Spleen (tissue), 11 donors: ENCODE data around the gene ZNF224. TPM values are rescaled to one million over a fixed set of nuclear protein-coding genes. Genes with fewer than 3 reads are reported as not detected.
A peak's percentile ranks its signal among the peaks of the same experiment; 100 is the strongest.

Experiments used
- DNase-seq: peaks from one replicate; pipeline ENCODE4 v3.0.0-alpha.2; 2020
- H3K27ac ChIP-seq, 8 donors: fragments of 200-600 bp; sonication (generic) in 7 of 8; 1 replicate in 4 of 8; 2 replicates in 4 of 8; pipeline versions ENCODE4 v1.5.0 to v1.8.0; 2016 to 2021; ENCODE audit warnings: inconsistent platforms in 4 of 8, mild to moderate bottlenecking in 4 of 8, moderate library complexity in 1 of 8
- H3K27me3 ChIP-seq, 7 donors: fragments of 200-600 bp; sonication (generic) in 6 of 7; replicated peaks in 1 of 7; 1 replicate in 4 of 7; 2 replicates in 3 of 7; pipeline versions ENCODE4 v1.5.0 to v1.8.0; 2016 to 2021; ENCODE audit warnings: inconsistent platforms in 3 of 7, mild to moderate bottlenecking in 1 of 7
- H3K36me3 ChIP-seq, 6 donors: fragments of 200-600 bp; sonication (generic) in 5 of 6; 1 replicate in 4 of 6; 2 replicates in 2 of 6; pipeline versions ENCODE4 v1.5.0 to v1.8.0; 2016 to 2021; ENCODE audit warnings: inconsistent platforms in 2 of 6
- H3K4me1 ChIP-seq, 6 donors: fragments of 200-600 bp; sonication (generic) in 5 of 6; 1 replicate in 3 of 6; 2 replicates in 3 of 6; pipeline versions ENCODE4 v1.5.0 to v1.8.0; 2016 to 2021; ENCODE audit warnings: inconsistent platforms in 3 of 6
- H3K4me3 ChIP-seq, 8 donors: fragments of 200-600 bp; sonication (generic) in 7 of 8; 1 replicate in 4 of 8; 2 replicates in 4 of 8; pipeline versions ENCODE4 v1.5.0 to v1.8.0; 2016 to 2021; ENCODE audit warnings: inconsistent platforms in 4 of 8, mild to moderate bottlenecking in 4 of 8, moderate library complexity in 2 of 8
- H3K9me3 ChIP-seq, 8 donors: fragments of 200-600 bp; sonication (generic) in 7 of 8; 1 replicate in 4 of 8; 2 replicates in 4 of 8; pipeline versions ENCODE4 v1.5.0 to v1.8.0; 2016 to 2021; ENCODE audit warnings: inconsistent platforms in 4 of 8
- POLR2A ChIP-seq, 3 donors: fragments of 450-650 bp; IDR thresholded peaks; one replicate each; pipeline ENCODE4 v1.5.1; 2017; ENCODE audit warnings: antibody characterized with exemption in 3 of 3, mild to moderate bottlenecking in 1 of 3
- POLR2AphosphoS5 ChIP-seq, 3 donors: sonication (generic); formaldehyde crosslinking; IDR thresholded peaks; one replicate each; pipeline ENCODE4 v1.5.1; 2017; ENCODE audit warnings: antibody characterized with exemption in 3 of 3
- whole genome bisulfite sequencing, 5 donors: extraction: QIAGEN DNeasy Blood & Tissue Kit in 3 of 5; methylation state at CpG; one replicate each; pipeline versions ENCODE4 v1.1.5 to v1.1.7; 2013 to 2018; 5-methylcytosine and 5-hydroxymethylcytosine counted together
- intact Hi-C: fragments of 100-400 bp; cut with DNase I; formaldehyde crosslinking; loops from one replicate; pipeline ENCODE4 v1.15.0; 2023; ENCODE audit warnings: low total_unique reads
- polyA plus RNA-seq, 3 donors: library from polyadenylated mRNA; stranded (reverse); fragments of 200-250 nt; gene quantifications; one replicate each; pipeline ENCODE4 v1.2.1, GENCODE V29; 2013
- small RNA-seq, 4 donors: library from RNA; depleted of rRNA; stranded (forward); fragments of <200 nt; gene quantifications; one replicate each; pipeline ENCODE3, GENCODE V24; 2016
- total RNA-seq, 7 donors: library from RNA; depleted of rRNA in 3 of 7; stranded (reverse); fragments of >200 nt in 3 of 7; fragmentation: NEBNext Ultra II Directional in 4 of 7; extraction: Animal tissue kit (Norgen Biotek cat#: 25700) in 4 of 7; gene quantifications; one replicate each; pipeline versions ENCODE4 v1.1.0 to v1.2.1, GENCODE V29; 2016 to 2021
- TF ChIP-seq, protein P1 (sequence below), 11 experiments: fragments of 200-600 bp in 7 of 11; fragments of 450-650 bp in 4 of 11; sonication (generic) in 4 of 11; IDR thresholded peaks in 8 of 11; conservative IDR thresholded peaks in 3 of 11; 1 replicate in 7 of 11; 2 replicates in 4 of 11; pipeline versions ENCODE4 v1.4.0 to v1.8.0; 2016 to 2021; ENCODE audit warnings: antibody characterized with exemption in 11 of 11, inconsistent platforms in 4 of 11, mild to moderate bottlenecking in 1 of 11
- donor health status: healthy with polysubstance abuse.
- donor health status: DM: no; HTN: no; CAD: no; lungs with moderate emphysema.
- donor health status: DM: no; HTN: no; CAD: no.
- donor health status: Bipolar disorder and iron deficiency.
- donor health status: healthy.
- donor health status: DM: no; HTN: no; CAD: no.
- donor health status: DM: yes; HTN: yes; CAD: no.

ZNF224 gene
- total and polyA plus RNA-seq, 10 donors = 15.9 to 61.8 (median 41.7) TPM

DNA sequence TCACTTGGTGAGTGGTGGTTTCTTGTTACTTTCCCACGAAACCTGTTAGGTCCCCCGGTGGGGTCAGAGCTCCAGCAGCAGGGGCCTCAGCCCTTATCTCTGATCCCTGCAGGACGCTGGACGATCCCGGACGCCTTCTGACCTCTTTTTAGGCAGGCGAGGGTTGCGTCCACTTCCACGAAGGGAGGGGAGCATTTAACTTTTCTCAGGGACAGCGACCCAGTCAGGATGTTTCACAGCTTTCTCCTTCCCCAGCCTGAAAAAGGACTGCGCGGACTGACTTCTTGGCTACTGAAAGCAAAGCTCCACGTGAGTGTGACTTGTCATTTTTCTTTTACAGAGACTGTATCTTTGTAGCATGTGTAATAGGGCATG, 47.9 kb downstream of the ZNF224 start:
- Histone ChIP-seq H3K9me3 (no peaks in the 10 kb centered on the region), H3K27me3 (no peaks in the 10 kb centered on the region), H3K36me3 (peaks cover 0 to 34% (median 24%) of the 10 kb centered on the region in 6 donors), H3K4me1 (peaks cover 7 to 29% (median 23%) of the 10 kb centered on the region in 6 donors), H3K4me3 (peak overlapping the region; percentile 74 to 97 (median 87)), H3K27ac (peak overlapping the region; percentile 71 to 88 (median 85))
- intact Hi-C loops = no loop called here
- DNase-seq = no peak
- 11 to 15% (median 14%) methylated on average over 13 of the region's 13 CpGs for WGBS, 5 donors
- TF ChIP-seq POLR2AphosphoS5 (IDR thresholded peaks at IDR 0.05) = no peak
- TF ChIP-seq, protein P1, sequence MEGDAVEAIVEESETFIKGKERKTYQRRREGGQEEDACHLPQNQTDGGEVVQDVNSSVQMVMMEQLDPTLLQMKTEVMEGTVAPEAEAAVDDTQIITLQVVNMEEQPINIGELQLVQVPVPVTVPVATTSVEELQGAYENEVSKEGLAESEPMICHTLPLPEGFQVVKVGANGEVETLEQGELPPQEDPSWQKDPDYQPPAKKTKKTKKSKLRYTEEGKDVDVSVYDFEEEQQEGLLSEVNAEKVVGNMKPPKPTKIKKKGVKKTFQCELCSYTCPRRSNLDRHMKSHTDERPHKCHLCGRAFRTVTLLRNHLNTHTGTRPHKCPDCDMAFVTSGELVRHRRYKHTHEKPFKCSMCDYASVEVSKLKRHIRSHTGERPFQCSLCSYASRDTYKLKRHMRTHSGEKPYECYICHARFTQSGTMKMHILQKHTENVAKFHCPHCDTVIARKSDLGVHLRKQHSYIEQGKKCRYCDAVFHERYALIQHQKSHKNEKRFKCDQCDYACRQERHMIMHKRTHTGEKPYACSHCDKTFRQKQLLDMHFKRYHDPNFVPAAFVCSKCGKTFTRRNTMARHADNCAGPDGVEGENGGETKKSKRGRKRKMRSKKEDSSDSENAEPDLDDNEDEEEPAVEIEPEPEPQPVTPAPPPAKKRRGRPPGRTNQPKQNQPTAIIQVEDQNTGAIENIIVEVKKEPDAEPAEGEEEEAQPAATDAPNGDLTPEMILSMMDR (IDR thresholded peaks at IDR 0.05 in 8 of 11, conservative IDR thresholded peaks at IDR 0.05 in 3 of 11) = no peak
- no peak for TF ChIP-seq POLR2A (IDR thresholded peaks at IDR 0.05)

GRCh38 chr19:44149776-44150175, 55.6 kb downstream of the ZNF224 start:
- no peak overlapping the region for H3K4me3 ChIP-seq
- TF ChIP-seq, protein P1 (IDR thresholded peaks at IDR 0.05 in 8 of 11, conservative IDR thresholded peaks at IDR 0.05 in 3 of 11) = no peak
- no peak for TF ChIP-seq POLR2AphosphoS5 (IDR thresholded peaks at IDR 0.05)
- TF ChIP-seq POLR2A (IDR thresholded peaks at IDR 0.05) = no peak
- H3K36me3 ChIP-seq = peaks cover 17 to 100% (median 96%) of the 10 kb centered on the region in 6 donors
- 93 to 100% (median 96%) methylated on average over 4 of the region's 4 CpGs for WGBS, 5 donors
- H3K27ac ChIP-seq = no peak overlapping the region
- DNase-seq = no peak
- no peaks in the 10 kb centered on the region for H3K4me1 ChIP-seq
- H3K9me3 ChIP-seq = peaks cover 0 to 59% (median 42%) of the 10 kb centered on the region in 8 donors
- no peaks in the 10 kb centered on the region for H3K27me3 ChIP-seq
- intact Hi-C loops = no loop called here

DNA sequence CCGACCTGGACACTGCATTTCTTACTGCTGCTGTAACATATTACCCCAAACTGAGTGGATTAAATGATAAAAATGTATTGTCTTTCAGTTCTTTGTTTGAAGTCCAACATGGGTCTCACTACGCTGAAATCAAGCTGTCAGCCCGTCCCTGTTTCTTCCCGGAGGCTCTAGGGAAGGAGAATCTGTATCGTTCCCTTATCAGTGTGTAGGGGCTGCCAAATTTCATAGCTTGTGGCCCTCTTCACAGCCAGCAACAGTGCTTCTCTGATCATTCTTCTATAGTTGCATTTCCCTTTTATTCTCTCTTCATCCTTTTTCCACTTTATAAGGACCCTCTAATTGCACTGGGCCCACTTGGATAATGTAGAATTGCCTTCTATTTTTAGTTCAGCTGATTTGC, 57.3 kb downstream of the ZNF224 start:
- no peaks in the 10 kb centered on the region for H3K4me1 ChIP-seq
- intact Hi-C loops = no loop called here
- H3K36me3 ChIP-seq = peaks cover 24 to 100% (median 96%) of the 10 kb centered on the region in 6 donors
- H3K4me3 ChIP-seq = no peak overlapping the region
- TF ChIP-seq, protein P1 (IDR thresholded peaks at IDR 0.05 in 8 of 11, conservative IDR thresholded peaks at IDR 0.05 in 3 of 11) = no peak
- TF ChIP-seq POLR2A (IDR thresholded peaks at IDR 0.05) (no peak), POLR2AphosphoS5 (IDR thresholded peaks at IDR 0.05) (no peak)
- no peak for DNase-seq
- peaks cover 12 to 77% (median 59%) of the 10 kb centered on the region in 8 donors for H3K9me3 ChIP-seq
- H3K27ac ChIP-seq = no peak overlapping the region
- no peaks in the 10 kb centered on the region for H3K27me3 ChIP-seq
- 94 to 99% (median 97%) methylated on average over 5 of the region's 5 CpGs for WGBS, 5 donors

- Histone ChIP-seq H3K36me3 (peaks cover 36 to 70% (median 64%) of the 10 kb centered on the region in 6 donors), H3K9me3 (peaks cover 32 to 100% (median 100%) of the 10 kb centered on the region in 8 donors), H3K4me1 (no peaks in the 10 kb centered on the region), H3K27me3 (no peaks in the 10 kb centered on the region), H3K27ac (no peak overlapping the region), H3K4me3 (peak overlapping the region in 1 of 8 donors; percentile 8)
- no peak for DNase-seq
- intact Hi-C loops = no loop called here
- TF ChIP-seq, protein P1 (IDR thresholded peaks at IDR 0.05 in 8 of 11, conservative IDR thresholded peaks at IDR 0.05 in 3 of 11) = no peak
- TF ChIP-seq POLR2A (IDR thresholded peaks at IDR 0.05) = no peak
- TF ChIP-seq POLR2AphosphoS5 (IDR thresholded peaks at IDR 0.05) = no peak
- WGBS, 5 donors = 89 to 100% (median 93%) methylated on average over 2 of the region's 2 CpGs
Observed at GRCh38 chr19:44156475-44156874, 62.3 kb downstream of the ZNF224 start.

Small RNA genes lying within 50 kb of the gene (small RNA-seq; reads per million reads assigned to genes)
- 0 reads per million in 4 donors for gene RNU6-902P

Other genes with a start within 250 kb of the ZNF224 start
- 1 to 10 TPM; 2.5 to 6.0 (median 3.8) TPM for gene ZNF404, start 210.4 kb upstream of the ZNF224 start, total RNA-seq
- gene ZNF404, start 210.4 kb upstream of the ZNF224 start, polyA plus RNA-seq = 10 to 100 TPM in 1 of 3 donors, 1 to 10 TPM in 2; 8.2 to 10.3 (median 9.1) TPM
- 10 to 100 TPM; 12.9 to 24.5 (median 16.2) TPM for gene ZNF45, start 159.1 kb upstream of the ZNF224 start, total RNA-seq
- gene ZNF45, start 159.1 kb upstream of the ZNF224 start, polyA plus RNA-seq = 1 to 10 TPM; 3.9 to 6.1 (median 5.4) TPM
- 1 to 10 TPM; 3.4 to 8.7 (median 6.3) TPM for gene ZNF221, start 143.1 kb upstream of the ZNF224 start, total RNA-seq
- gene ZNF221, start 143.1 kb upstream of the ZNF224 start, polyA plus RNA-seq = under 1 TPM; 0.09 to 0.58 (median 0.29) TPM
- 10 to 100 TPM in 5 of 7 donors, 1 to 10 TPM in 2; 9.7 to 18.2 (median 11.8) TPM for gene ZNF155, start 110.2 kb upstream of the ZNF224 start, total RNA-seq
- 1 to 10 TPM; 5.1 to 6.1 (median 5.3) TPM for gene ZNF155, start 110.2 kb upstream of the ZNF224 start, polyA plus RNA-seq
- 10 to 100 TPM in 2 of 7 donors, 1 to 10 TPM in 5; 7.9 to 15.2 (median 8.9) TPM for gene ZNF230, start 91.4 kb upstream of the ZNF224 start, total RNA-seq
- gene ZNF230, start 91.4 kb upstream of the ZNF224 start, polyA plus RNA-seq = 1 to 10 TPM; 2.4 to 3.0 (median 2.7) TPM
- gene ZNF222, start 69.0 kb upstream of the ZNF224 start, total RNA-seq = 10 to 100 TPM in 1 of 7 donors, 1 to 10 TPM in 6; 4.6 to 12.5 (median 5.8) TPM
- gene ZNF222, start 69.0 kb upstream of the ZNF224 start, polyA plus RNA-seq = 1 to 10 TPM; 3.4 to 4.8 (median 4.0) TPM
- gene ZNF223, start 42.3 kb upstream of the ZNF224 start, total RNA-seq = 1 to 10 TPM; 3.7 to 9.9 (median 6.3) TPM
- 1 to 10 TPM; 2.7 to 2.9 (median 2.9) TPM for gene ZNF223, start 42.3 kb upstream of the ZNF224 start, polyA plus RNA-seq
- 1 to 10 TPM; 1.8 to 3.8 (median 3.0) TPM for gene ZNF284, start 22.2 kb upstream of the ZNF224 start, total RNA-seq
- gene ZNF284, start 22.2 kb upstream of the ZNF224 start, polyA plus RNA-seq = 1 to 10 TPM in 1 of 3 donors, under 1 TPM in 2; 0.59 to 1.3 (median 0.82) TPM
- 1 to 10 TPM; 5.0 to 9.4 (median 6.6) TPM for gene ZNF225, start 19.0 kb downstream of the ZNF224 start, total RNA-seq
- 1 to 10 TPM; 1.4 to 2.0 (median 1.7) TPM for gene ZNF225, start 19.0 kb downstream of the ZNF224 start, polyA plus RNA-seq
- gene ZNF234, start 47.2 kb downstream of the ZNF224 start, total RNA-seq = 10 to 100 TPM; 12.2 to 17.6 (median 13.8) TPM
- 1 to 10 TPM; 2.2 to 3.9 (median 2.6) TPM for gene ZNF234, start 47.2 kb downstream of the ZNF224 start, polyA plus RNA-seq
- 10 to 100 TPM; 21.5 to 40.0 (median 29.3) TPM for gene ZNF226, start 70.7 kb downstream of the ZNF224 start, total RNA-seq
- gene ZNF226, start 70.7 kb downstream of the ZNF224 start, polyA plus RNA-seq = 10 to 100 TPM; 14.4 to 20.9 (median 15.8) TPM
- gene ZNF227, start 118.2 kb downstream of the ZNF224 start, total RNA-seq = 10 to 100 TPM; 23.0 to 32.6 (median 30.2) TPM
- gene ZNF227, start 118.2 kb downstream of the ZNF224 start, polyA plus RNA-seq = 1 to 10 TPM; 4.7 to 8.1 (median 5.5) TPM
- 1 to 10 TPM in 6 of 7 donors, under 1 TPM in 1; 0.75 to 2.3 (median 1.4) TPM for gene ZNF233, start 165.5 kb downstream of the ZNF224 start, total RNA-seq
- under 1 TPM; 0.15 to 0.49 (median 0.42) TPM for gene ZNF233, start 165.5 kb downstream of the ZNF224 start, polyA plus RNA-seq
- 10 to 100 TPM in 4 of 7 donors, 1 to 10 TPM in 3; 8.7 to 14.6 (median 11.6) TPM for gene ZNF235, start 210.7 kb downstream of the ZNF224 start, total RNA-seq
- gene ZNF235, start 210.7 kb downstream of the ZNF224 start, polyA plus RNA-seq = 1 to 10 TPM; 2.4 to 4.7 (median 2.7) TPM